Measurements from ENCODE around the gene BCL2. TPM values are rescaled to one million over a fixed set of nuclear protein-coding genes. Genes with fewer than 3 reads are reported as not detected.

Gene BCL2
- total and polyA plus RNA-seq, 2 donors from 2014 or later, result 6.0 to 39.2 TPM

GRCh38 chr18:63085611-63086010 lies 234.0 kb downstream of the BCL2 start:
- no peak for DNase-seq
- no peak overlapping the region for H3K9ac ChIP-seq (ENCODE audit: low read length in 3 of 3)
- no peaks in the 10 kb centered on the region for H3K36me3 ChIP-seq (ENCODE audit: control insufficient read depth in 2 of 3, insufficient read depth in 3 of 3, low read length in 3 of 3)
- no peak overlapping the region for H3K27ac ChIP-seq (ENCODE audit: low read depth in 2 of 2, low read length in 2 of 2)
- no peak for FAIRE-seq
- no peak overlapping the region for H3K4me3 ChIP-seq (ENCODE audit: low read length in 3 of 3)
- no peak for TF ChIP-seq CTCF (IDR thresholded peaks at IDR 0.05; ENCODE audit: borderline replicate concordance, extremely low read depth, insufficient read depth)
- intact Hi-C loops (cut with DNase I), result no loop called here
- H3K9me3 ChIP-seq (ENCODE audit: control insufficient read depth in 2 of 3, insufficient read depth in 1 of 3, low read length in 3 of 3), result no peaks in the 10 kb centered on the region
- no peaks in the 10 kb centered on the region for H3K27me3 ChIP-seq (ENCODE audit: control insufficient read depth, insufficient read depth, low read length)
- no peaks in the 10 kb centered on the region for H3K4me1 ChIP-seq (ENCODE audit: control insufficient read depth in 2 of 3, insufficient read depth in 2 of 3, low read depth in 1 of 3, low read length in 3 of 3)

- DNase-seq (no peak), FAIRE-seq (no peak)
These were observed 235.3 kb downstream of the BCL2 start for GRCh38 chr18:63084219-63084618.

GRCh38 chr18:63083555-63083954 lies 236.0 kb downstream of the BCL2 start:
- no peak for DNase-seq
- Histone ChIP-seq H3K36me3 (ENCODE audit: control insufficient read depth in 2 of 3, insufficient read depth in 3 of 3, low read length in 3 of 3) (no peaks in the 10 kb centered on the region), H3K4me3 (ENCODE audit: low read length in 3 of 3) (no peak overlapping the region), H3K27ac (ENCODE audit: low read depth in 2 of 2, low read length in 2 of 2) (no peak overlapping the region), H3K27me3 (ENCODE audit: control insufficient read depth, insufficient read depth, low read length) (no peaks in the 10 kb centered on the region), H3K4me1 (ENCODE audit: control insufficient read depth in 2 of 3, insufficient read depth in 2 of 3, low read depth in 1 of 3, low read length in 3 of 3) (no peaks in the 10 kb centered on the region), H3K9me3 (ENCODE audit: control insufficient read depth in 2 of 3, insufficient read depth in 1 of 3, low read length in 3 of 3) (peaks cover 0 to 8% (median 3%) of the 10 kb centered on the region in 3 donors), H3K9ac (ENCODE audit: low read length in 3 of 3) (no peak overlapping the region)
- no peak for FAIRE-seq
- no peak for TF ChIP-seq CTCF (IDR thresholded peaks at IDR 0.05; ENCODE audit: borderline replicate concordance, extremely low read depth, insufficient read depth)
- intact Hi-C loops (cut with DNase I), result no loop called here

More at GRCh38 chr18:63084219-63084618, 235.3 kb downstream of the BCL2 start:
- intact Hi-C loops (cut with DNase I), result no loop called here
- Histone ChIP-seq H3K9ac (ENCODE audit: low read length in 3 of 3) (no peak overlapping the region), H3K4me1 (ENCODE audit: control insufficient read depth in 2 of 3, insufficient read depth in 2 of 3, low read depth in 1 of 3, low read length in 3 of 3) (no peaks in the 10 kb centered on the region), H3K4me3 (ENCODE audit: low read length in 3 of 3) (no peak overlapping the region), H3K27ac (ENCODE audit: low read depth in 2 of 2, low read length in 2 of 2) (no peak overlapping the region), H3K9me3 (ENCODE audit: control insufficient read depth in 2 of 3, insufficient read depth in 1 of 3, low read length in 3 of 3) (peaks cover 0 to 5% (median 3%) of the 10 kb centered on the region in 3 donors), H3K36me3 (ENCODE audit: control insufficient read depth in 2 of 3, insufficient read depth in 3 of 3, low read length in 3 of 3) (no peaks in the 10 kb centered on the region), H3K27me3 (ENCODE audit: control insufficient read depth, insufficient read depth, low read length) (no peaks in the 10 kb centered on the region)
- no peak for TF ChIP-seq CTCF (IDR thresholded peaks at IDR 0.05; ENCODE audit: borderline replicate concordance, extremely low read depth, insufficient read depth)

GRCh38 chr18:63083020-63083531 lies 236.5 kb downstream of the BCL2 start:
- Histone ChIP-seq H3K36me3 (ENCODE audit: control insufficient read depth in 2 of 3, insufficient read depth in 3 of 3, low read length in 3 of 3) (no peaks in the 10 kb centered on the region), H3K4me1 (ENCODE audit: control insufficient read depth in 2 of 3, insufficient read depth in 2 of 3, low read depth in 1 of 3, low read length in 3 of 3) (no peaks in the 10 kb centered on the region), H3K27ac (ENCODE audit: low read depth in 2 of 2, low read length in 2 of 2) (no peak overlapping the region), H3K9me3 (ENCODE audit: control insufficient read depth in 2 of 3, insufficient read depth in 1 of 3, low read length in 3 of 3) (peaks cover 0 to 8% (median 3%) of the 10 kb centered on the region in 3 donors), H3K4me3 (ENCODE audit: low read length in 3 of 3) (no peak overlapping the region), H3K27me3 (ENCODE audit: control insufficient read depth, insufficient read depth, low read length) (no peaks in the 10 kb centered on the region), H3K9ac (ENCODE audit: low read length in 3 of 3) (no peak overlapping the region)
- DNase-seq (no peak), FAIRE-seq (no peak)
- no peak for TF ChIP-seq CTCF (IDR thresholded peaks at IDR 0.05; ENCODE audit: borderline replicate concordance, extremely low read depth, insufficient read depth)
- intact Hi-C loops (cut with DNase I), result no loop called here
